Thymus (tissue), 11 donors: ENCODE data around the gene TRNAU1AP. TPM values are rescaled to one million over a fixed set of nuclear protein-coding genes. Genes with fewer than 3 reads are reported as not detected.
"Not testable (repeated sequence)": the region's sequence is repeated elsewhere in the genome, so short reads cannot be mapped to it uniquely, and the experiment has no call there.

Experiments used
- DNase-seq, 9 donors: peaks; one replicate each; pipeline ENCODE4 v3.0.0-alpha.2; 2013; ENCODE audit warnings: low spot score in 9 of 9, low read depth in 6 of 9, missing footprints in 1 of 9
- H3K27ac ChIP-seq, 2 donors: one replicate each; pipeline ENCODE4 v1.5.1; 2013; ENCODE audit warnings: control low read depth in 1 of 2, low read depth in 1 of 2, low read length in 1 of 2, mild to moderate bottlenecking in 1 of 2, moderate library complexity in 1 of 2
- H3K27me3 ChIP-seq, 2 donors: one replicate each; pipeline ENCODE4 v1.5.1; 2013; ENCODE audit warnings: low read length in 1 of 2; ENCODE audit not compliant: control insufficient read depth in 2 of 2, insufficient read depth in 1 of 2
- H3K36me3 ChIP-seq, 2 donors: one replicate each; pipeline ENCODE4 v1.5.1; 2013; ENCODE audit warnings: low read length in 1 of 2, mild to moderate bottlenecking in 1 of 2, moderate library complexity in 1 of 2; ENCODE audit not compliant: control insufficient read depth in 2 of 2, insufficient read depth in 2 of 2
- H3K4me1 ChIP-seq, 2 donors: one replicate each; pipeline ENCODE4 v1.5.1; 2013; ENCODE audit warnings: low read length in 2 of 2; ENCODE audit not compliant: control insufficient read depth in 2 of 2, insufficient read depth in 2 of 2
- H3K4me3 ChIP-seq, 2 donors: one replicate each; pipeline ENCODE4 v1.5.1; 2013; ENCODE audit warnings: low read length in 2 of 2, control low read depth in 1 of 2, mild to moderate bottlenecking in 1 of 2
- H3K9me3 ChIP-seq, 2 donors: one replicate each; pipeline ENCODE4 v1.5.1; 2013; ENCODE audit warnings: low read length in 1 of 2, mild to moderate bottlenecking in 1 of 2; ENCODE audit not compliant: control insufficient read depth in 2 of 2, insufficient read depth in 1 of 2
- WGBS: extraction: QIAGEN DNeasy Blood & Tissue Kit; methylation state at CpG from one replicate; pipeline ENCODE4 v1.1.7; 2013; 5-methylcytosine and 5-hydroxymethylcytosine counted together
- polyA plus RNA-seq: library from polyadenylated mRNA; stranded (reverse); fragments of 200-250 nt; gene quantifications from one replicate; pipeline ENCODE4 v1.2.3, GENCODE V29; 2013
- total RNA-seq: library from RNA; stranded (reverse); fragments of 120-200 nt; gene quantifications from one replicate; pipeline ENCODE4 v1.2.4, GENCODE V29; 2013
- donor health status: healthy.

TRNAU1AP gene
- total and polyA plus RNA-seq, 2 donors, result 38.6 to 42.6 TPM

DNA sequence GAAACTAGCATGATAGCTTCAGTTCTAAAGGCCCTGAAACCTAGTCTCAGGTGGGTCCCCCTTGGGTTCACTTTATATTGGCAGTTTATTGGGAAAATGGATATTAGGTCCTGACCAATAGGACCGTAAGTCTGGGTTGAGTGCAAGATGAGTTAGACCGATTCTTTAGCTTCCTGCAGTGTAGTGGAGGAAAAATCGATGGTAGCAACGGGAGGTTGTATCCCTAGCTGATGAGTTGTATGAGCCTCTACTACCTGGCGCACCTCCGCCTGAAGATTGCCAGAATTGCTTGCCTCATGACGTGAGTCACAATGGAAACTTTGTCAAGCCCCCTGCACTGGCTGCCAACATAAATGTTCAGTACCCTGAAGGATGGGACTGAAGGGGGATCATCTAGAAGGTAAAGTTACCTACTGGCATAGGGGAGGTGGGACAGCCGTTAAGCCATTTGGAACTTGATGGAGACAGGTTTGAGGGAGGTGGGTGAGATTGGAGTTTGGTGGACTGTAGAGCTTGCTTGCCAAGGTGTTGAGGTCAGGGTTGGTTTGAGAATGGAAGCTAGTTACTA is 43.1 kb upstream of the TRNAU1AP start:
- Histone ChIP-seq H3K27me3 (no peaks in the 10 kb centered on the region), H3K27ac (peak overlapping the region; percentile 2 to 95)

DNA sequence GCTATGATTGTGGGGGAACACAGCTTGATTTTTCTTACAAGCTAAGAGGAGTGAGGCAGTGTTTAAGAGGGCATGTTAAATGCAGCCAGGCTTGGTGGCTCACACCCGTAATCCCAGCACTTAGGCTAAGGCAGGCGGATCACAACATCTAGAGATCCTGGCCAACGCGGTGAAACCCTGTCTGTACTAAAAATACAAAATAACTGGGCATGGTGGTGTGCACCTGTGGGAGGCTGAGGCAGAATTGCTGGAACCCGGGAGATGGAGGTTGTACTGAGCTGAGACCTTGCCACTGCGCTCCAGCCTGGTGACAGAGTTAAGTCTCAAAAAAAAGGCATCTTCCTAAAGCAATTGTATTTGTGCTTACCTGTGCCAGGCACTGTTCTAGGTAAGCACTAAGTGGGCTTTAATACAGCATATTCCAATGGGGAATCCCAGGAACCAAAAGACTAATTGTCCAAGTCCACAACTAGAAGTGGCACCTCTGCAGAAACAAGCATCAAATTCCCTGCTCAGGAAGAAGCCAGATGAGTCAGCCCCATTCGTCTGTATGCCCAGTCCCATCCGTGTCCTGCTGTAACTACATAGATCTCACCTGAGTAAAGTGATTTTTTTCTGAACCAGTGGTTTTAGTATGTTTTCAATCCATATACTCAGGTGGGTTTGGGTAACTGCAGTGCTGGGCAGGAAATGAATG is 42.5 kb upstream of the TRNAU1AP start:
- peaks cover 24 to 40% of the 10 kb centered on the region in 2 donors for H3K4me1 ChIP-seq
- H3K36me3 ChIP-seq, result peaks cover 44 to 79% of the 10 kb centered on the region in 2 donors
- peaks cover 0 to 3% of the 10 kb centered on the region in 2 donors for H3K9me3 ChIP-seq
- 87% methylated on average over 8 of the region's 8 CpGs for WGBS
- H3K4me3 ChIP-seq, result peak overlapping the region in 1 of 2 donors; percentile 90
- H3K27ac ChIP-seq, result peak overlapping the region in 1 of 2 donors; percentile 95
- no peaks in the 10 kb centered on the region for H3K27me3 ChIP-seq
- no peak for DNase-seq

More for the DNA sequence above, 43.1 kb upstream of the TRNAU1AP start:
- H3K9me3 ChIP-seq, result peaks cover 0 to 3% of the 10 kb centered on the region in 2 donors
- peak in 1 of 9 donors; percentile 22 for DNase-seq
- 82% methylated on average over 8 of the region's 8 CpGs for WGBS
- peak overlapping the region; percentile 3 to 90 for H3K4me3 ChIP-seq
- H3K4me1 ChIP-seq, result peaks cover 24 to 41% of the 10 kb centered on the region in 2 donors
- peaks cover 41 to 76% of the 10 kb centered on the region in 2 donors for H3K36me3 ChIP-seq

DNA sequence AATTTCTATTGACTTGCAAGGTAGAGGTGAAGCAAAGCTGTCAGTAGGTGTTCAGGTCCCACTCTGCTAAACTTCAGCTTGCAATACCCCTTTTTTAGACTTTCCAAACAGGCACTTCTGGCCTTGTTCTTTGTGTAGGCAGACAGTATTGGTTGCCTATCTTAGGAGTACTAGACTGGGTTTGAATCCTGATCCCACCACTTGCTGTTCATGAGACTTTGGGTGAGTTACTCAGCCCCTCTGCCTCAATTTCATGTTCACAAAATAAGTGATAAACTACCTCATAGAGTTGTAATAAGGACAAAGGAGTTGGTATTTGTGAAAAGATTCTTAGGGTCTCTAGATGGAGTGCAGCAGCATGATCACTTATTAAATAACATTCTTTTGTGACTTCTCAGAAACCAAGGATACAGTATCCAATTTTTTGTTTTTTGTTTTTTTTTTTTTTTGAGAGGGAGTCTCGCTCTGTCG is 41.9 kb upstream of the TRNAU1AP start:
- H3K4me1 ChIP-seq, result peaks cover 24 to 40% of the 10 kb centered on the region in 2 donors
- H3K4me3 ChIP-seq, result peak overlapping the region in 1 of 2 donors; percentile 90
- peak overlapping the region; percentile 42 to 95 for H3K27ac ChIP-seq
- DNase-seq, result peak in 1 of 9 donors; percentile 21
- peaks cover 0 to 3% of the 10 kb centered on the region in 2 donors for H3K9me3 ChIP-seq
- H3K27me3 ChIP-seq, result no peaks in the 10 kb centered on the region
- peaks cover 44 to 79% of the 10 kb centered on the region in 2 donors for H3K36me3 ChIP-seq
- 98% methylated on average over 2 of the region's 2 CpGs for WGBS

DNA sequence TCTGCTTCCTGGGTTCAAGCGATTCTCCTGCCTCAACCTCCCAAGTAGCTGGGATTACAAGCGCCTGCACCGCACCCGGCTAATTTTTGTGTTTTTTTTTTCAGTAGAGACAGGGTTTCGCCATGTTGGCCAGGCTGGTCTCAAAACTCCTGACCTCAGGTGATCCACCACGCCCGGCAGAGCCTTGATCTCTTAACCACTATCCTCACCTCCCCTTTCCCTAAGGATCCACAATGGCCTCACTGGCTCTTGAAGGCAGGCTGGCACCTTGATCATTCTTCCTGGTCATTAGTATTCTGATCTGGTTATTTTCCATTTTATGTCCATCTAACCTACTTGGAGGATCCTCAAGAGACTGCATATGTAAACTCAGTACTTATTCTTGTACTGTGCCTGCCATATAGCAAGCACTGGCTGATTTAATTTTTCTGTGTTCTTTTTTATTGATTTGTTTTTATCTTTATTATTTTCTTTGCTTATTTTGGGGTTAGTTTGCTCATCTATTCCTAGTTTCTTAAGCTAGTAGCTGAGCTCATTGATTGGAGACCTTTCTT is 40.8 kb upstream of the TRNAU1AP start:
- Histone ChIP-seq H3K4me3 (no peak overlapping the region), H3K27me3 (no peaks in the 10 kb centered on the region), H3K9me3 (peaks cover 0 to 3% of the 10 kb centered on the region in 2 donors), H3K36me3 (peaks cover 44 to 77% of the 10 kb centered on the region in 2 donors), H3K4me1 (peaks cover 23 to 40% of the 10 kb centered on the region in 2 donors), H3K27ac (peak overlapping the region in 1 of 2 donors; percentile 32)
- WGBS, result 95% methylated on average over 7 of the region's 7 CpGs
- DNase-seq, result no peak

- 98% methylated on average over 13 of the region's 13 CpGs for WGBS
- peaks cover 22 to 36% of the 10 kb centered on the region in 2 donors for H3K4me1 ChIP-seq
These were observed 38.4 kb upstream of the TRNAU1AP start for GRCh38 chr1:28514445-28514933.

GRCh38 chr1:28516518-28516956 is 36.3 kb upstream of the TRNAU1AP start:
- no peak for DNase-seq
- Histone ChIP-seq H3K36me3 (peaks cover 16 to 44% of the 10 kb centered on the region in 2 donors), H3K27me3 (no peaks in the 10 kb centered on the region), H3K4me1 (peaks cover 12 to 24% of the 10 kb centered on the region in 2 donors), H3K27ac (peak overlapping the region in 1 of 2 donors; percentile 36), H3K9me3 (peaks cover 0 to 3% of the 10 kb centered on the region in 2 donors), H3K4me3 (no peak overlapping the region)
- WGBS, result 97% methylated on average over 1 of the region's 1 CpG

More at GRCh38 chr1:28514445-28514933, 38.4 kb upstream of the TRNAU1AP start:
- DNase-seq, H3K4me3 ChIP-seq, H3K27ac ChIP-seq, H3K9me3 ChIP-seq, H3K27me3 ChIP-seq: not testable (repeated sequence)
- H3K36me3 ChIP-seq, result peaks cover 31 to 59% of the 10 kb centered on the region in 2 donors

GRCh38 chr1:28517649-28517999 is 35.3 kb upstream of the TRNAU1AP start:
- Histone ChIP-seq H3K36me3 (peaks cover 12 to 38% of the 10 kb centered on the region in 2 donors), H3K4me3 (peak overlapping the region; percentile 53 to 81), H3K27ac (peak overlapping the region; percentile 78 to 92), H3K4me1 (peaks cover 12 to 19% of the 10 kb centered on the region in 2 donors), H3K9me3 (peaks cover 0 to 3% of the 10 kb centered on the region in 2 donors), H3K27me3 (no peaks in the 10 kb centered on the region)
- WGBS, result 43% methylated on average over 7 of the region's 7 CpGs
- DNase-seq, result no peak

- peaks cover 6 to 33% of the 10 kb centered on the region in 2 donors for H3K36me3 ChIP-seq
- under 1% methylated on average over 92 of the region's 92 CpGs for WGBS
These were observed 34.7 kb upstream of the TRNAU1AP start for GRCh38 chr1:28518000-28518744.

More at GRCh38 chr1:28518000-28518744, 34.7 kb upstream of the TRNAU1AP start:
- Histone ChIP-seq H3K9me3 (peaks cover 0 to 2% of the 10 kb centered on the region in 2 donors), H3K4me1 (peaks cover 12 to 19% of the 10 kb centered on the region in 2 donors), H3K27me3 (no peaks in the 10 kb centered on the region), H3K27ac (peak overlapping the region; percentile 78 to 92), H3K4me3 (peak overlapping the region; percentile 62 to 81)
- peak in 8 of 9 donors; percentile 62 to 91 (median 79) for DNase-seq
